ENCODE measurements around the gene IL1RL1.

IL1RL1 gene

GRCh38 chr2:102376052-102376591, 64.8 kb downstream of the IL1RL1 start:
- H3K9ac ChIP-seq (ENCODE audit: low read length) = no peak overlapping the region
- H4K20me1 ChIP-seq (ENCODE audit: insufficient read depth, low read length) = no peaks in the 10 kb centered on the region
- no peaks in the 10 kb centered on the region for H3K9me3 ChIP-seq (ENCODE audit: low read length)
- no peaks in the 10 kb centered on the region for H3K27me3 ChIP-seq (ENCODE audit: insufficient read depth, low read length)
- no peaks in the 10 kb centered on the region for H3K79me2 ChIP-seq (ENCODE audit: insufficient read depth, low read length)
- H3K4me3 ChIP-seq (ENCODE audit: low read depth, low read length, poor library complexity, severe bottlenecking) = no peak overlapping the region
- H2AFZ ChIP-seq (ENCODE audit: low read length) = no peak overlapping the region
- no peaks in the 10 kb centered on the region for H3K36me3 ChIP-seq (ENCODE audit: insufficient read depth, low read length)
- no peaks in the 10 kb centered on the region for H3F3A ChIP-seq (ENCODE audit: insufficient read depth, low read length)
- TF ChIP-seq CTCF (IDR thresholded peaks at IDR 0.05; ENCODE audit: low read length) (no peak), EZH2 (IDR thresholded peaks at IDR 0.05; ENCODE audit: borderline replicate concordance, low read length) (no peak)
- H3K4me2 ChIP-seq (ENCODE audit: low read length) = no peak overlapping the region
- no peaks in the 10 kb centered on the region for H3K9me2 ChIP-seq (ENCODE audit: low read depth, low read length)
- H3K27ac ChIP-seq (ENCODE audit: low read depth, low read length, poor library complexity, severe bottlenecking) = no peak overlapping the region
- no peaks in the 10 kb centered on the region for H3K4me1 ChIP-seq (ENCODE audit: insufficient read depth, low read length, severe bottlenecking)

- Histone ChIP-seq H3F3A (ENCODE audit: insufficient read depth, low read length) (no peaks in the 10 kb centered on the region), H3K9me3 (ENCODE audit: low read length) (0 out of 2 replicates have a peak, but pooled peaks cover 2% of the 10 kb centered on the region), H3K4me3 (ENCODE audit: low read depth, low read length, poor library complexity, severe bottlenecking) (no peak overlapping the region), H3K9me2 (ENCODE audit: low read depth, low read length) (no peaks in the 10 kb centered on the region), H3K4me2 (ENCODE audit: low read length) (no peak overlapping the region), H3K27me3 (ENCODE audit: insufficient read depth, low read length) (no peaks in the 10 kb centered on the region), H3K4me1 (ENCODE audit: insufficient read depth, low read length, severe bottlenecking) (no peaks in the 10 kb centered on the region), H2AFZ (ENCODE audit: low read length) (no peak overlapping the region), H3K79me2 (ENCODE audit: insufficient read depth, low read length) (no peaks in the 10 kb centered on the region), H4K20me1 (ENCODE audit: insufficient read depth, low read length) (no peaks in the 10 kb centered on the region), H3K27ac (ENCODE audit: low read depth, low read length, poor library complexity, severe bottlenecking) (no peak overlapping the region), H3K9ac (ENCODE audit: low read length) (no peak overlapping the region), H3K36me3 (ENCODE audit: insufficient read depth, low read length) (no peaks in the 10 kb centered on the region)
- no peak for TF ChIP-seq EZH2 (IDR thresholded peaks at IDR 0.05; ENCODE audit: borderline replicate concordance, low read length)
- TF ChIP-seq CTCF (IDR thresholded peaks at IDR 0.05; ENCODE audit: low read length) = no peak
Observed at GRCh38 chr2:102383722-102384121, 72.4 kb downstream of the IL1RL1 start.

GRCh38 chr2:102385522-102385921, 74.2 kb downstream of the IL1RL1 start:
- no peak overlapping the region for H3K9ac ChIP-seq (ENCODE audit: low read length)
- no peak overlapping the region for H3K27ac ChIP-seq (ENCODE audit: low read depth, low read length, poor library complexity, severe bottlenecking)
- H3F3A ChIP-seq (ENCODE audit: insufficient read depth, low read length) = no peaks in the 10 kb centered on the region
- H3K27me3 ChIP-seq (ENCODE audit: insufficient read depth, low read length) = no peaks in the 10 kb centered on the region
- H3K79me2 ChIP-seq (ENCODE audit: insufficient read depth, low read length) = no peaks in the 10 kb centered on the region
- H3K4me1 ChIP-seq (ENCODE audit: insufficient read depth, low read length, severe bottlenecking) = no peaks in the 10 kb centered on the region
- no peak overlapping the region for H2AFZ ChIP-seq (ENCODE audit: low read length)
- 0 out of 2 replicates have a peak, but pooled peaks cover 2% of the 10 kb centered on the region for H3K9me3 ChIP-seq (ENCODE audit: low read length)
- H3K9me2 ChIP-seq (ENCODE audit: low read depth, low read length) = no peaks in the 10 kb centered on the region
- TF ChIP-seq EZH2 (IDR thresholded peaks at IDR 0.05; ENCODE audit: borderline replicate concordance, low read length) = no peak
- TF ChIP-seq CTCF (IDR thresholded peaks at IDR 0.05; ENCODE audit: low read length) = no peak
- H3K4me3 ChIP-seq (ENCODE audit: low read depth, low read length, poor library complexity, severe bottlenecking) = no peak overlapping the region
- no peaks in the 10 kb centered on the region for H4K20me1 ChIP-seq (ENCODE audit: insufficient read depth, low read length)
- H3K36me3 ChIP-seq (ENCODE audit: insufficient read depth, low read length) = no peaks in the 10 kb centered on the region
- H3K4me2 ChIP-seq (ENCODE audit: low read length) = no peak overlapping the region

Measured in OCI-LY1 (cell line).